HL-60 (cell line): Measurements from ENCODE around the gene MYRIP.

Source experiments
- DNase-seq, 2 experiments: peaks; one replicate each; pipeline ENCODE4 v3.0.0-alpha.2; 2010 to 2020; ENCODE audit warnings: low read depth in 1 of 2, low spot score in 1 of 2
- H3K27ac ChIP-seq: fragments of 250-450 bp; sonication (Bioruptor Pico); replicated peaks from 2 replicates; pipeline ENCODE4 v1.5.1; 2020; ENCODE audit warnings: mild to moderate bottlenecking, moderate library complexity
- H3K27me3 ChIP-seq: fragments of 250-450 bp; sonication (Bioruptor Pico); 2 replicates; pipeline ENCODE4 v1.5.1; 2021; ENCODE audit warnings: mild to moderate bottlenecking, moderate library complexity; ENCODE audit not compliant: insufficient read depth, poor library complexity, severe bottlenecking
- H3K4me3 ChIP-seq: replicated peaks from 2 replicates; pipeline ENCODE4 v1.5.1; 2011; ENCODE audit warnings: mild to moderate bottlenecking, control low read depth, low read length; ENCODE audit not compliant: insufficient read depth
- GABPA ChIP-seq: IDR thresholded peaks from 2 replicates; pipeline ENCODE4 v1.6.1; 2012; ENCODE audit warnings: low read depth
- POLR2AphosphoS5 ChIP-seq: IDR thresholded peaks from 2 replicates; pipeline ENCODE4 v1.6.1; 2012; ENCODE audit warnings: low read depth
- SPI1 ChIP-seq: IDR thresholded peaks from 2 replicates; pipeline ENCODE4 v1.6.1; 2012; ENCODE audit warnings: low read depth, mild to moderate bottlenecking, borderline replicate concordance
- long read RNA-seq: library from polyadenylated mRNA; unstranded; transcript quantifications from one replicate; pipeline ENCODE4 v2.0.0, GENCODE V29; 2020
- TF ChIP-seq, protein P1 (sequence below): IDR thresholded peaks from 2 replicates; pipeline ENCODE4 v1.6.1; 2012; ENCODE audit warnings: low read depth; ENCODE audit not compliant: insufficient replicate concordance
- TF ChIP-seq, protein P2 (sequence below): IDR thresholded peaks from one replicate; pipeline ENCODE4 v1.5.1; 2011; ENCODE audit warnings: low read length, control low read depth, inconsistent platforms; ENCODE audit not compliant: insufficient read depth

MYRIP gene
- long read RNA-seq, full-length matches to known transcripts: 5 of 10 reads
- long read RNA-seq, partial matches to known transcripts: 2 of 10 reads
- long read RNA-seq, other reads (novel, unspliced or antisense): 3 of 10 reads

DNA sequence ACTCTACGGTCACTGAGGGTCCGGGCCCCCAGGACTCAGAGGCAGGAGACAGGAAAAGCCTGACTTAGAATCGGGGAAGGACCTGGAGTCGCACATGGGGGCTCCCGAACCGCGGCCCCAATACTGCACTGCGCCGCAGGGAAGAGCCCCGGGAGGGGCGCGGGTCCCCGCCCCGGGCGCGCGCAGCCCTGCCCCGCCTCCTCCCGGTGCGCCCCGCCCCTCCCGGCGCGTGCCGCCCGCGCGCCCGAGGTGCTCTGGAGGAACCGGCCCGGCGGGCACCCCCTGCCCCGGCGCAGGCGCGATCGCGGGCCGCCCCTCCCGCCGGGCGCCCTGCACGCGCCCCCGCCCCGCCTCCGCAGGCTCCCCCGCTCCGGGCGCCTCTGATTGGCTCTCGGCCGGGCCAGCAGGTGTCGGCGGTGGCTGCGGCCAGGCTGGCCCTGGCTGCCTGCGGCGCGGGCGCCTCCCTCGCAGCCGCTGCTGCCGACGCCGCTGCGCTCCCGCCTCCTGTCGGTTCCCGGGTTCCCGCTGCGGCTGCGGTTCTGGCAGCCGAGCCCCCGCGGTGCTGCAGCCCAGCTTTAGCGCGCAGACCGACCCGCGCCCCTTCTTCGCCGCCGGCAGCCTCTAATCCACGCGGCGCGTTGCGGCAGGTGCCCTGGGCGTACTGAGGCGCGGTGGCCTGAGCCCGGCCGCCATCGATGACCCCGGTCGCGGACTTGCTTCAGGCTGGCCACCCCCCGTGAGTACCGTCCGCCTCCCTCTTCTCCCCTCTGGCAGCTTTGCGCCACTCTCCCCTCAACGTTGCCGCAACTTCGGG is at the start of gene MYRIP:
Gene MYRIP (plus strand): TSS at position 429 of the 814 bp plus-strand sequence. CDS start 91,208 bp downstream, outside the sequence.
- Histone ChIP-seq H3K27ac (no peak within 1 kb of the TSS), H3K4me3 (peak within 1 kb of the TSS; percentile 26), H3K27me3 (peaks cover 53% of the 10 kb centered on the region)
- TF ChIP-seq GABPA: no peak
- no peak for TF ChIP-seq POLR2AphosphoS5
- TF ChIP-seq, protein P1, sequence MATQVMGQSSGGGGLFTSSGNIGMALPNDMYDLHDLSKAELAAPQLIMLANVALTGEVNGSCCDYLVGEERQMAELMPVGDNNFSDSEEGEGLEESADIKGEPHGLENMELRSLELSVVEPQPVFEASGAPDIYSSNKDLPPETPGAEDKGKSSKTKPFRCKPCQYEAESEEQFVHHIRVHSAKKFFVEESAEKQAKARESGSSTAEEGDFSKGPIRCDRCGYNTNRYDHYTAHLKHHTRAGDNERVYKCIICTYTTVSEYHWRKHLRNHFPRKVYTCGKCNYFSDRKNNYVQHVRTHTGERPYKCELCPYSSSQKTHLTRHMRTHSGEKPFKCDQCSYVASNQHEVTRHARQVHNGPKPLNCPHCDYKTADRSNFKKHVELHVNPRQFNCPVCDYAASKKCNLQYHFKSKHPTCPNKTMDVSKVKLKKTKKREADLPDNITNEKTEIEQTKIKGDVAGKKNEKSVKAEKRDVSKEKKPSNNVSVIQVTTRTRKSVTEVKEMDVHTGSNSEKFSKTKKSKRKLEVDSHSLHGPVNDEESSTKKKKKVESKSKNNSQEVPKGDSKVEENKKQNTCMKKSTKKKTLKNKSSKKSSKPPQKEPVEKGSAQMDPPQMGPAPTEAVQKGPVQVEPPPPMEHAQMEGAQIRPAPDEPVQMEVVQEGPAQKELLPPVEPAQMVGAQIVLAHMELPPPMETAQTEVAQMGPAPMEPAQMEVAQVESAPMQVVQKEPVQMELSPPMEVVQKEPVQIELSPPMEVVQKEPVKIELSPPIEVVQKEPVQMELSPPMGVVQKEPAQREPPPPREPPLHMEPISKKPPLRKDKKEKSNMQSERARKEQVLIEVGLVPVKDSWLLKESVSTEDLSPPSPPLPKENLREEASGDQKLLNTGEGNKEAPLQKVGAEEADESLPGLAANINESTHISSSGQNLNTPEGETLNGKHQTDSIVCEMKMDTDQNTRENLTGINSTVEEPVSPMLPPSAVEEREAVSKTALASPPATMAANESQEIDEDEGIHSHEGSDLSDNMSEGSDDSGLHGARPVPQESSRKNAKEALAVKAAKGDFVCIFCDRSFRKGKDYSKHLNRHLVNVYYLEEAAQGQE: no peak
- no peak for TF ChIP-seq SPI1
- TF ChIP-seq, protein P2, sequence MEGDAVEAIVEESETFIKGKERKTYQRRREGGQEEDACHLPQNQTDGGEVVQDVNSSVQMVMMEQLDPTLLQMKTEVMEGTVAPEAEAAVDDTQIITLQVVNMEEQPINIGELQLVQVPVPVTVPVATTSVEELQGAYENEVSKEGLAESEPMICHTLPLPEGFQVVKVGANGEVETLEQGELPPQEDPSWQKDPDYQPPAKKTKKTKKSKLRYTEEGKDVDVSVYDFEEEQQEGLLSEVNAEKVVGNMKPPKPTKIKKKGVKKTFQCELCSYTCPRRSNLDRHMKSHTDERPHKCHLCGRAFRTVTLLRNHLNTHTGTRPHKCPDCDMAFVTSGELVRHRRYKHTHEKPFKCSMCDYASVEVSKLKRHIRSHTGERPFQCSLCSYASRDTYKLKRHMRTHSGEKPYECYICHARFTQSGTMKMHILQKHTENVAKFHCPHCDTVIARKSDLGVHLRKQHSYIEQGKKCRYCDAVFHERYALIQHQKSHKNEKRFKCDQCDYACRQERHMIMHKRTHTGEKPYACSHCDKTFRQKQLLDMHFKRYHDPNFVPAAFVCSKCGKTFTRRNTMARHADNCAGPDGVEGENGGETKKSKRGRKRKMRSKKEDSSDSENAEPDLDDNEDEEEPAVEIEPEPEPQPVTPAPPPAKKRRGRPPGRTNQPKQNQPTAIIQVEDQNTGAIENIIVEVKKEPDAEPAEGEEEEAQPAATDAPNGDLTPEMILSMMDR: no peak
- peak; percentile 16 to 22 for DNase-seq

DNA sequence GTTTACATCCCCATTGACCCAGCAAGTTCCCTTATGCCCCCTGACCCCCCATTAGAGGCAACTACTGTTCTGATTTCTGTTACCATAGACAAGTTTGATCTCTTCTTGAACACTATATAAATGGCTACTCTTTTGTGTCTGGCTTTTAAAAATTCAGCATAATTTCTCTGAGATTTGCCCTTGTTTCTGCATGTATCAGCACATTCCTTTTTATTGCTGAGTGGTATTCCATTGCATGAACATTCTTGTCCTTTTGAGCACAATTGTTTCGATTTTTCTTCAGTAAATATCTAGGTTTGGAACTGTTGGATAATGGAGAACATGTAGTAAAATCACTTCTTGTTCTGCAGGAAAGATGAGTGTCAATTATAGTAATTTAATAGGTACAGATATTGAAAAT is 49.1 kb upstream of the MYRIP start:
- no peak overlapping the region for H3K27ac ChIP-seq
- no peak for DNase-seq
- TF ChIP-seq, protein P2: no peak
- TF ChIP-seq SPI1 (no peak), POLR2AphosphoS5 (no peak), GABPA (no peak)
- TF ChIP-seq, protein P1: no peak
- H3K4me3 ChIP-seq: no peak overlapping the region
- no peaks in the 10 kb centered on the region for H3K27me3 ChIP-seq

DNA sequence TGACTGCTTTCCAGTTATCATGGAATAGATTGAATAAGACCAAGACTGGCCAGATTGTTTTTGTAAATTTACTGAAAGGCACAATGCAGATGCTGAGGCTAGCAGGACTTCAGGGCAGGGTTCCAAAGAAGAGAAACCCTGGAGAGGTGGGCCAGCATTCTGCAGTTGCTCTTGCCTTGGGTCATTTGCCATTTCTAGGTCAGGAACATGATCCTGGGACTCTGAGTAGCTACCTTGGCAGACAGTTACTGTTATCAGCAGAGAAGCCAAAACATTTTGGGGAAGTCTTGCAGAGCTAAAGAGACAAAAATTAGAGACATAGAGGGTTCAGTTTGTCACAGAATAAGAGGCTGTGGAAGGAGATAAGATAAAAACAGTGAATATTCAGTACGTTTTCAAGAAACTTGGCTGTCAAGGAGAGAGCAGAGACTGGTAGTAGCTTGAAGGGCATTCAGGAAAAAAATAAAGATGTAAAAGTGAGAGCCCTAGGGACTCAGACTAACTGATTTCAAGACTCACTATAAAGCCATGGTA is 46.8 kb upstream of the MYRIP start:
- Histone ChIP-seq H3K27me3 (no peaks in the 10 kb centered on the region), H3K27ac (no peak overlapping the region), H3K4me3 (no peak overlapping the region)
- DNase-seq: no peak
- TF ChIP-seq SPI1 (no peak), POLR2AphosphoS5 (no peak), GABPA (no peak)
- TF ChIP-seq, protein P1: no peak
- TF ChIP-seq, protein P2: no peak
